GM21786 (cell line): Measurements from ENCODE around the gene FTHL17.
A peak's percentile ranks its signal among the peaks of the same experiment; 100 is the strongest.

ENCODE experiments used
- ATAC-seq: cut with Tn5 transposase; IDR thresholded peaks from one replicate; pipeline ENCODE4 v1.9.1; 2021; ENCODE audit not compliant: unreplicated experiment

Gene FTHL17

GRCh38 chrX:31039327-31039711, 32.5 kb downstream of the FTHL17 start:
- no peak for ATAC-seq

- peak; percentile 69 for ATAC-seq
Observed at GRCh38 chrX:31038575-31039326, 33.1 kb downstream of the FTHL17 start.

- ATAC-seq: peak; percentile 82
Observed at GRCh38 chrX:31036895-31037294, 34.9 kb downstream of the FTHL17 start.

GRCh38 chrX:31027351-31027750, 44.5 kb downstream of the FTHL17 start:
- no peak for ATAC-seq

GRCh38 chrX:31024866-31025265, 47.0 kb downstream of the FTHL17 start:
- ATAC-seq: no peak

GRCh38 chrX:31021537-31021936, 50.3 kb downstream of the FTHL17 start:
- ATAC-seq: no peak
